K562 (cell line): ENCODE results near the gene IGSF9. TPM values are rescaled to one million over a fixed set of nuclear protein-coding genes. Genes with fewer than 3 reads are reported as not detected.

Experiments
- ATAC-seq: fragments of 200-7000 bp; cut with Tn5 transposase; 3 replicates; pipeline ENCODE4 v1.9.1; 2020; ENCODE audit warnings: moderate library complexity
- BruUV-seq: library from RNA; stranded (reverse); fragments of 400-500 nt; replicated peaks from 2 replicates; lab custom pipeline; 2021; lab: Mats Ljungman, UMichigan
- CTCF ChIA-PET: fragments of 300-600 bp; formaldehyde crosslinking; extraction: SDS; loops from one replicate; lab custom pipeline; 2021; ENCODE audit warnings: low intra/inter-chr PET ratio; lab: Yijun Ruan, JAX
- POLR2A ChIA-PET: fragments of 300-600, 350-650 bp; sonication (Branson Sonifier 250); formaldehyde crosslinking; extraction: SDS; loops from one replicate; lab custom pipeline; 2021; ENCODE audit warnings: antibody characterized with exemption, inconsistent platforms; lab: Yijun Ruan, JAX
- DNase-seq, 4 experiments: peaks; one replicate each; pipeline versions ENCODE4 v3.0.0 to v3.0.0-alpha.2; 2011 to 2018; ENCODE audit warnings: low spot score in 3 of 4, mixed read lengths in 3 of 4; ENCODE audit errors: extremely low read depth in 1 of 4
- FAIRE-seq: peaks from 2 replicates; lab custom pipeline; 2011; peaks lifted over from hg19 to GRCh38; lab: Jason Lieb, UNC
- H2AFZ ChIP-seq: 2 replicates; pipeline ENCODE4 v1.6.0; 2011; ENCODE audit warnings: low read depth, low read length, control low read depth, inconsistent platforms
- H3K27ac ChIP-seq: fragments of 200-600 bp; 3 replicates; pipeline ENCODE4 v1.8.0; 2011; ENCODE audit warnings: low read depth, mild to moderate bottlenecking, control low read depth, inconsistent platforms, low read length, moderate library complexity, mixed read lengths; ENCODE audit errors: extremely low read depth
- H3K27me3 ChIP-seq, 2 experiments: fragments of 300-600 bp in 1 of 2; 2 replicates in 1 of 2; 3 replicates in 1 of 2; pipeline versions ENCODE4 v1.6.0 to v1.8.0; 2011; ENCODE audit warnings: inconsistent platforms in 2 of 2, low read length in 2 of 2, mild to moderate bottlenecking in 1 of 2, mixed read lengths in 1 of 2, moderate library complexity in 1 of 2; ENCODE audit not compliant: control insufficient read depth in 2 of 2, insufficient read depth in 2 of 2
- H3K36me3 ChIP-seq: fragments of 300-600 bp; 3 replicates; pipeline ENCODE4 v1.8.0; 2011; ENCODE audit warnings: mild to moderate bottlenecking, low read length, inconsistent platforms; ENCODE audit not compliant: control insufficient read depth, insufficient read depth
- H3K4me1 ChIP-seq, 2 experiments: fragments of 200-600 bp in 1 of 2; replicated peaks in 1 of 2; 2 replicates in 1 of 2; 3 replicates in 1 of 2; pipeline versions ENCODE4 v1.5.1 to v1.8.0; 2011; ENCODE audit warnings: inconsistent platforms in 2 of 2, low read length in 2 of 2, mild to moderate bottlenecking in 1 of 2, mixed read lengths in 1 of 2, moderate library complexity in 1 of 2; ENCODE audit not compliant: control insufficient read depth in 2 of 2, insufficient read depth in 2 of 2
- H3K4me2 ChIP-seq: 2 replicates; pipeline ENCODE4 v1.6.1; 2011; ENCODE audit warnings: low read length, control low read depth, inconsistent platforms, mixed read lengths; ENCODE audit not compliant: insufficient read depth
- H3K4me3 ChIP-seq: fragments of 200-600 bp; sonication (generic), shearing (Covaris generic); 2 replicates; pipeline ENCODE4 v1.5.1; 2016; ENCODE audit warnings: control low read depth, inconsistent platforms
- H3K79me2 ChIP-seq: fragments of 200-600 bp; 3 replicates; pipeline ENCODE4 v1.8.0; 2011; ENCODE audit warnings: low read length, inconsistent platforms; ENCODE audit not compliant: control insufficient read depth, insufficient read depth
- H3K9ac ChIP-seq, 2 experiments: 2 replicates each; pipeline versions ENCODE4 v1.6.0 to v1.6.1; 2011; ENCODE audit warnings: low read depth in 2 of 2, low read length in 2 of 2, control low read depth in 1 of 2, inconsistent platforms in 1 of 2, mild to moderate bottlenecking in 1 of 2, mixed read lengths in 1 of 2; ENCODE audit not compliant: insufficient read depth in 1 of 2
- H3K9me1 ChIP-seq: one replicate; pipeline ENCODE4 v1.6.0; 2011; ENCODE audit warnings: inconsistent platforms, mild to moderate bottlenecking, low read length, moderate library complexity; ENCODE audit not compliant: control insufficient read depth, insufficient read depth
- H3K9me3 ChIP-seq: replicated peaks from 2 replicates; pipeline ENCODE4 v1.5.1; 2011; ENCODE audit warnings: low read depth, low read length, inconsistent platforms; ENCODE audit not compliant: control insufficient read depth, insufficient read depth
- H4K20me1 ChIP-seq: replicated peaks from 2 replicates; pipeline ENCODE4 v1.6.1; 2011; ENCODE audit warnings: low read length, inconsistent platforms, mixed read lengths; ENCODE audit not compliant: control insufficient read depth, insufficient read depth
- DACH1 ChIP-seq: fragments of 450-650 bp; IDR thresholded peaks from 2 replicates; pipeline ENCODE4 v1.6.1; 2018; ENCODE audit not compliant: partially characterized antibody
- HDGF ChIP-seq: fragments of 450-650 bp; IDR thresholded peaks from 2 replicates; pipeline ENCODE4 v1.6.1; 2016
- TARDBP ChIP-seq: fragments of 450-650 bp; IDR thresholded peaks from 2 replicates; pipeline ENCODE4 v1.6.1; 2016
- ZNF175 ChIP-seq: fragments of 200-800 bp; sonication (Bioruptor generic); IDR thresholded peaks from 2 replicates; pipeline ENCODE4 v1.6.1; 2016; ENCODE audit warnings: low read depth, mild to moderate bottlenecking, missing genetic modification characterization, missing compliant biosample characterization
- whole genome bisulfite sequencing: fragments of 100-300 bp; shearing (Covaris generic); methylation state at CpG from one replicate; pipeline ENCODE4 v1.1.6; 2016; ENCODE audit warnings: low coverage, mixed read lengths; ENCODE audit not compliant: insufficient coverage; ENCODE audit errors: missing lambda C conversion rate; 5-methylcytosine and 5-hydroxymethylcytosine counted together
- in situ Hi-C: fragments of 300-500 bp; cut with MboI; formaldehyde crosslinking; loops from 4 replicates; pipeline ENCODE4 v1.15.0; 2018; ENCODE audit warnings: inconsistent platforms, mixed read lengths
- intact Hi-C: fragments of 100-400 bp; cut with micrococcal nuclease; formaldehyde crosslinking; loops from 2 replicates; pipeline ENCODE4 v1.14.2; 2022
- polyA plus RNA-seq, 8 experiments: library from polyadenylated mRNA; depleted of rRNA in 4 of 8; stranded (reverse) in 5 of 8; unstranded in 3 of 8; fragments of >200 nt; fragmentation: Nextera tagmentation in 2 of 8; fragmentation: Illumina TruSeq in 1 of 8; extraction: Ambion mirVana in 2 of 8; extraction: Trizol in 1 of 8; gene quantifications; 2 replicates each; pipeline versions ENCODE4 v1.2.1 to v1.2.3, GENCODE V29; 2011 to 2014; ENCODE audit warnings: inconsistent platforms in 1 of 8, missing spikeins in 1 of 8
- total RNA-seq, 7 experiments: library from RNA; depleted of rRNA in 6 of 7; stranded (reverse); fragments of >200 nt in 6 of 7; fragmentation: Illumina TruSeq in 2 of 7; extraction: Trizol in 2 of 7; gene quantifications; 2 replicates each; pipeline versions ENCODE4 v1.2.1 to v1.2.3, GENCODE V29; 2011 to 2021; ENCODE audit warnings: low replicate concordance in 1 of 7
- TF ChIP-seq, protein P1 (sequence below): fragments of 250-450 bp; sonication (Bioruptor Pico); IDR thresholded peaks from 2 replicates; pipeline ENCODE4 v1.6.1; 2021; ENCODE audit warnings: mild to moderate bottlenecking
- TF ChIP-seq, protein P2 (sequence below): sonication (generic); formaldehyde crosslinking; IDR thresholded peaks from 2 replicates; pipeline ENCODE4 v1.8.1; 2023; ENCODE audit warnings: mild to moderate bottlenecking, missing genetic modification reagents
- TF ChIP-seq, protein P3 (sequence below): IDR thresholded peaks from 2 replicates; pipeline ENCODE4 v1.6.1; 2016; ENCODE audit warnings: missing genetic modification characterization, missing compliant biosample characterization

Gene IGSF9
- total and polyA plus RNA-seq, 9 of the 15 experiments (the other 6 are each of a cell fraction or from before 2014, with no cell fraction given), result 0.03 to 0.29 (median 0.07) TPM; not detected in 1

DNA sequence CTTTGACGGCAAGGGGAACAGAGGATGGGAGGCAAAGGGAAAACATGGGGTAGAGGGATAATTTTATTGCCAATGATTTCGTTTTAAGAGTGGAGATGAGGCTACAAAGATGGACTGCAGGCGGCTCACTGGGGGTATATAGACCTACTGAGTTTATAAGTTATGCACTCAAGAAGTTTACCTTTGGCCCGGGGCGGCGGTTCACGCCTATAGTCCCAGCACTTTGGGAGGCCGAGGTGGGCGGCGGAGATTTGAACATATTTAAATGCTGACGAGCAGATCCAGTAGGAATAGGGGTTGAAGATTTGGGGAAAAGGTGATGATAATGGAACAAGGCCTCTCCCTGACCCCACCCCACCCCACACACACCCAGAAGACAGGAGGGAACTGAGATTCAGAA is 16.8 kb upstream of the IGSF9 start:
- intact Hi-C loops, result no loop called here
- BruUV-seq, result no TSS peak
- ChIA-PET POLR2A (interaction anchor here (0.6 kb wide), 1 partner anchor 82 kb away, joined by 3 read pairs; no protein-coding TSS in a partner anchor), CTCF (no interaction called here)
- Histone ChIP-seq H3K27me3 (peaks cover 2 to 5% of the 10 kb centered on the region in 2 experiments; a peak in 2 of 5 replicates), H3K36me3 (no peaks in the 10 kb centered on the region), H3K4me1 (peaks cover 24 to 27% of the 10 kb centered on the region in 2 experiments), H3K4me3 (no peak overlapping the region), H4K20me1 (no peaks in the 10 kb centered on the region), H3K27ac (no peak overlapping the region), H2AFZ (no peak overlapping the region), H3K79me2 (no peaks in the 10 kb centered on the region), H3K9ac (no peak overlapping the region), H3K9me3 (no peaks in the 10 kb centered on the region), H3K9me1 (no peaks in the 10 kb centered on the region), H3K4me2 (no peak overlapping the region)
- TF ChIP-seq TARDBP (no peak), DACH1 (no peak), ZNF175 (CRISPR knock-in tag) (no peak), HDGF (no peak)
- TF ChIP-seq, protein P1, sequence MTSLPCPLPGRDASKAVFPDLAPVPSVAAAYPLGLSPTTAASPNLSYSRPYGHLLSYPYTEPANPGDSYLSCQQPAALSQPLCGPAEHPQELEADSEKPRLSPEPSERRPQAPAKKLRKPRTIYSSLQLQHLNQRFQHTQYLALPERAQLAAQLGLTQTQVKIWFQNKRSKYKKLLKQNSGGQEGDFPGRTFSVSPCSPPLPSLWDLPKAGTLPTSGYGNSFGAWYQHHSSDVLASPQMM (CRISPR knock-in tag), result no peak
- TF ChIP-seq, protein P2, sequence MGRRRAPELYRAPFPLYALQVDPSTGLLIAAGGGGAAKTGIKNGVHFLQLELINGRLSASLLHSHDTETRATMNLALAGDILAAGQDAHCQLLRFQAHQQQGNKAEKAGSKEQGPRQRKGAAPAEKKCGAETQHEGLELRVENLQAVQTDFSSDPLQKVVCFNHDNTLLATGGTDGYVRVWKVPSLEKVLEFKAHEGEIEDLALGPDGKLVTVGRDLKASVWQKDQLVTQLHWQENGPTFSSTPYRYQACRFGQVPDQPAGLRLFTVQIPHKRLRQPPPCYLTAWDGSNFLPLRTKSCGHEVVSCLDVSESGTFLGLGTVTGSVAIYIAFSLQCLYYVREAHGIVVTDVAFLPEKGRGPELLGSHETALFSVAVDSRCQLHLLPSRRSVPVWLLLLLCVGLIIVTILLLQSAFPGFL, result no peak
- TF ChIP-seq, protein P3, sequence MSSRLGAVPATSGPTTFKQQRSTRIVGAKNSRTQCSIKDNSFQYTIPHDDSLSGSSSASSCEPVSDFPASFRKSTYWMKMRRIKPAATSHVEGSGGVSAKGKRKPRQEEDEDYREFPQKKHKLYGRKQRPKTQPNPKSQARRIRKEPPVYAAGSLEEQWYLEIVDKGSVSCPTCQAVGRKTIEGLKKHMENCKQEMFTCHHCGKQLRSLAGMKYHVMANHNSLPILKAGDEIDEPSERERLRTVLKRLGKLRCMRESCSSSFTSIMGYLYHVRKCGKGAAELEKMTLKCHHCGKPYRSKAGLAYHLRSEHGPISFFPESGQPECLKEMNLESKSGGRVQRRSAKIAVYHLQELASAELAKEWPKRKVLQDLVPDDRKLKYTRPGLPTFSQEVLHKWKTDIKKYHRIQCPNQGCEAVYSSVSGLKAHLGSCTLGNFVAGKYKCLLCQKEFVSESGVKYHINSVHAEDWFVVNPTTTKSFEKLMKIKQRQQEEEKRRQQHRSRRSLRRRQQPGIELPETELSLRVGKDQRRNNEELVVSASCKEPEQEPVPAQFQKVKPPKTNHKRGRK (tag), result no peak
- DNase-seq, result no peak
- no peak for ATAC-seq
- WGBS, result 60% methylated on average over 11 of the region's 11 CpGs
- in situ Hi-C loops, result no loop called here
- no peak for FAIRE-seq
